K562 (cell line): ENCODE results near the gene CCDC93. TPM values are rescaled to one million over a fixed set of nuclear protein-coding genes. Genes with fewer than 3 reads are reported as not detected.

Experiments used
- ATAC-seq: fragments of 200-7000 bp; cut with Tn5 transposase; 3 replicates; pipeline ENCODE4 v1.9.1; 2020; ENCODE audit warnings: moderate library complexity
- BruUV-seq: library from RNA; stranded (reverse); fragments of 400-500 nt; replicated peaks from 2 replicates; lab custom pipeline; 2021; lab: Mats Ljungman, UMichigan
- CTCF ChIA-PET: fragments of 300-600 bp; formaldehyde crosslinking; extraction: SDS; loops from one replicate; lab custom pipeline; 2021; ENCODE audit warnings: low intra/inter-chr PET ratio; lab: Yijun Ruan, JAX
- POLR2A ChIA-PET: fragments of 300-600, 350-650 bp; sonication (Branson Sonifier 250); formaldehyde crosslinking; extraction: SDS; loops from one replicate; lab custom pipeline; 2021; ENCODE audit warnings: antibody characterized with exemption, inconsistent platforms; lab: Yijun Ruan, JAX
- DNase-seq, 4 experiments: peaks; one replicate each; pipeline versions ENCODE4 v3.0.0 to v3.0.0-alpha.2; 2011 to 2018; ENCODE audit warnings: low spot score in 3 of 4, mixed read lengths in 3 of 4; ENCODE audit errors: extremely low read depth in 1 of 4
- FAIRE-seq: peaks from 2 replicates; lab custom pipeline; 2011; peaks lifted over from hg19 to GRCh38; lab: Jason Lieb, UNC
- H2AFZ ChIP-seq: 2 replicates; pipeline ENCODE4 v1.6.0; 2011; ENCODE audit warnings: low read depth, low read length, control low read depth, inconsistent platforms
- H3K27ac ChIP-seq: fragments of 200-600 bp; 3 replicates; pipeline ENCODE4 v1.8.0; 2011; ENCODE audit warnings: low read depth, mild to moderate bottlenecking, control low read depth, inconsistent platforms, low read length, moderate library complexity, mixed read lengths; ENCODE audit errors: extremely low read depth
- H3K27me3 ChIP-seq, 2 experiments: fragments of 300-600 bp in 1 of 2; 2 replicates in 1 of 2; 3 replicates in 1 of 2; pipeline versions ENCODE4 v1.6.0 to v1.8.0; 2011; ENCODE audit warnings: inconsistent platforms in 2 of 2, low read length in 2 of 2, mild to moderate bottlenecking in 1 of 2, mixed read lengths in 1 of 2, moderate library complexity in 1 of 2; ENCODE audit not compliant: control insufficient read depth in 2 of 2, insufficient read depth in 2 of 2
- H3K36me3 ChIP-seq: fragments of 300-600 bp; 3 replicates; pipeline ENCODE4 v1.8.0; 2011; ENCODE audit warnings: mild to moderate bottlenecking, low read length, inconsistent platforms; ENCODE audit not compliant: control insufficient read depth, insufficient read depth
- H3K4me1 ChIP-seq, 2 experiments: fragments of 200-600 bp in 1 of 2; replicated peaks in 1 of 2; 2 replicates in 1 of 2; 3 replicates in 1 of 2; pipeline versions ENCODE4 v1.5.1 to v1.8.0; 2011; ENCODE audit warnings: inconsistent platforms in 2 of 2, low read length in 2 of 2, mild to moderate bottlenecking in 1 of 2, mixed read lengths in 1 of 2, moderate library complexity in 1 of 2; ENCODE audit not compliant: control insufficient read depth in 2 of 2, insufficient read depth in 2 of 2
- H3K4me2 ChIP-seq: 2 replicates; pipeline ENCODE4 v1.6.1; 2011; ENCODE audit warnings: low read length, control low read depth, inconsistent platforms, mixed read lengths; ENCODE audit not compliant: insufficient read depth
- H3K4me3 ChIP-seq: fragments of 200-600 bp; sonication (generic), shearing (Covaris generic); 2 replicates; pipeline ENCODE4 v1.5.1; 2016; ENCODE audit warnings: control low read depth, inconsistent platforms
- H3K79me2 ChIP-seq: fragments of 200-600 bp; 3 replicates; pipeline ENCODE4 v1.8.0; 2011; ENCODE audit warnings: low read length, inconsistent platforms; ENCODE audit not compliant: control insufficient read depth, insufficient read depth
- H3K9ac ChIP-seq, 2 experiments: 2 replicates each; pipeline versions ENCODE4 v1.6.0 to v1.6.1; 2011; ENCODE audit warnings: low read depth in 2 of 2, low read length in 2 of 2, control low read depth in 1 of 2, inconsistent platforms in 1 of 2, mild to moderate bottlenecking in 1 of 2, mixed read lengths in 1 of 2; ENCODE audit not compliant: insufficient read depth in 1 of 2
- H3K9me1 ChIP-seq: one replicate; pipeline ENCODE4 v1.6.0; 2011; ENCODE audit warnings: inconsistent platforms, mild to moderate bottlenecking, low read length, moderate library complexity; ENCODE audit not compliant: control insufficient read depth, insufficient read depth
- H3K9me3 ChIP-seq: replicated peaks from 2 replicates; pipeline ENCODE4 v1.5.1; 2011; ENCODE audit warnings: low read depth, low read length, inconsistent platforms; ENCODE audit not compliant: control insufficient read depth, insufficient read depth
- H4K20me1 ChIP-seq: replicated peaks from 2 replicates; pipeline ENCODE4 v1.6.1; 2011; ENCODE audit warnings: low read length, inconsistent platforms, mixed read lengths; ENCODE audit not compliant: control insufficient read depth, insufficient read depth
- GTF2B ChIP-seq: IDR thresholded peaks from 2 replicates; pipeline ENCODE4 v1.6.1; 2011; ENCODE audit not compliant: insufficient read length; ENCODE audit errors: extremely low read depth
- HNRNPL ChIP-seq: fragments of 200-400 bp; formaldehyde crosslinking; IDR thresholded peaks from 2 replicates; pipeline ENCODE4 v1.6.1; 2017; ENCODE audit warnings: low read depth, mild to moderate bottlenecking, low read length
- ILF3 ChIP-seq: fragments of 450-650 bp; IDR thresholded peaks from 2 replicates; pipeline ENCODE4 v1.6.1; 2018; ENCODE audit warnings: antibody characterized with exemption, mild to moderate bottlenecking, moderate library complexity, borderline replicate concordance
- MTA3 ChIP-seq: fragments of 450-650 bp; formaldehyde crosslinking; IDR thresholded peaks from 2 replicates; pipeline ENCODE4 v1.6.1; 2017; ENCODE audit warnings: mild to moderate bottlenecking, borderline replicate concordance
- TCF15 ChIP-seq: fragments of 250-450 bp; sonication (Bioruptor Pico); IDR thresholded peaks from 2 replicates; pipeline ENCODE4 v1.8.0; 2022; ENCODE audit warnings: moderate library complexity, mild to moderate bottlenecking, inconsistent platforms
- THRAP3 ChIP-seq: fragments of 450-650 bp; IDR thresholded peaks from 2 replicates; pipeline ENCODE4 v1.6.1; 2016; ENCODE audit warnings: mild to moderate bottlenecking, inconsistent platforms, borderline replicate concordance
- WGBS: fragments of 100-300 bp; shearing (Covaris generic); methylation state at CpG from one replicate; pipeline ENCODE4 v1.1.6; 2016; ENCODE audit warnings: low coverage, mixed read lengths; ENCODE audit not compliant: insufficient coverage; ENCODE audit errors: missing lambda C conversion rate; 5-methylcytosine and 5-hydroxymethylcytosine counted together
- in situ Hi-C: fragments of 300-500 bp; cut with MboI; formaldehyde crosslinking; loops from 4 replicates; pipeline ENCODE4 v1.15.0; 2018; ENCODE audit warnings: inconsistent platforms, mixed read lengths
- intact Hi-C: fragments of 100-400 bp; cut with micrococcal nuclease; formaldehyde crosslinking; loops from 2 replicates; pipeline ENCODE4 v1.14.2; 2022
- polyA plus RNA-seq, 8 experiments: library from polyadenylated mRNA; depleted of rRNA in 4 of 8; stranded (reverse) in 5 of 8; unstranded in 3 of 8; fragments of >200 nt; fragmentation: Nextera tagmentation in 2 of 8; fragmentation: Illumina TruSeq in 1 of 8; extraction: Ambion mirVana in 2 of 8; extraction: Trizol in 1 of 8; gene quantifications; 2 replicates each; pipeline versions ENCODE4 v1.2.1 to v1.2.3, GENCODE V29; 2011 to 2014; ENCODE audit warnings: inconsistent platforms in 1 of 8, missing spikeins in 1 of 8
- total RNA-seq, 7 experiments: library from RNA; depleted of rRNA in 6 of 7; stranded (reverse); fragments of >200 nt in 6 of 7; fragmentation: Illumina TruSeq in 2 of 7; extraction: Trizol in 2 of 7; gene quantifications; 2 replicates each; pipeline versions ENCODE4 v1.2.1 to v1.2.3, GENCODE V29; 2011 to 2021; ENCODE audit warnings: low replicate concordance in 1 of 7

CCDC93 gene
- total and polyA plus RNA-seq, 9 of the 15 experiments (the other 6 are each of a cell fraction or from before 2014, with no cell fraction given), result 3.3 to 19.3 (median 12.4) TPM

- no peak overlapping the region for H3K27ac ChIP-seq
- POLR2A ChIA-PET, result interaction anchor here (1.0 kb wide), 1 partner anchor 26 kb away, joined by 3 read pairs; no protein-coding TSS in a partner anchor
- H3K36me3 ChIP-seq, result no peaks in the 10 kb centered on the region
- H3K4me3 ChIP-seq, result no peak overlapping the region
- no peaks in the 10 kb centered on the region for H4K20me1 ChIP-seq
- WGBS, result 0% methylated on average over 4 of the region's 4 CpGs
- no peak overlapping the region for H2AFZ ChIP-seq
- BruUV-seq, result no TSS peak
- TF ChIP-seq MTA3 (no peak), TCF15 (CRISPR knock-in tag) (no peak), GTF2B (no peak), ILF3 (no peak), HNRNPL (no peak), THRAP3 (no peak)
- H3K27me3 ChIP-seq, result peaks cover 0 to 16% of the 10 kb centered on the region in 2 experiments; a peak in 4 of 5 replicates
- intact Hi-C loops, result no loop called here
- ATAC-seq (no peak), FAIRE-seq (no peak), DNase-seq (no peak)
- CTCF ChIA-PET, result no interaction called here
- H3K4me1 ChIP-seq, result no peaks in the 10 kb centered on the region
- H3K9me3 ChIP-seq, result no peaks in the 10 kb centered on the region
- H3K9ac ChIP-seq, result no peak overlapping the region
- H3K9me1 ChIP-seq, result no peaks in the 10 kb centered on the region
- in situ Hi-C loops, result loop anchor here (10.0 kb wide), 1 partner anchor 145 kb away; no protein-coding TSS in a partner anchor
- no peaks in the 10 kb centered on the region for H3K79me2 ChIP-seq
- H3K4me2 ChIP-seq, result no peak overlapping the region
Measured at GRCh38 chr2:118059919-118060478, 46.1 kb upstream of the CCDC93 start.
